Measurements from ENCODE around the gene GLIS2. TPM values are rescaled to one million over a fixed set of nuclear protein-coding genes. Genes with fewer than 3 reads are reported as not detected.

Gene GLIS2
- total RNA-seq, 1 experiment from 2014 or later, result 22.1 TPM

- Mint-ChIP-seq H3K9me3 (ENCODE audit: low read depth, unreplicated experiment) (no peaks in the 10 kb centered on the region), H3K27ac (ENCODE audit: unreplicated experiment) (no peak overlapping the region), H3K27me3 (ENCODE audit: unreplicated experiment) (no peaks in the 10 kb centered on the region), H3K4me1 (ENCODE audit: low read depth, unreplicated experiment) (peaks cover 8% of the 10 kb centered on the region), H3K36me3 (ENCODE audit: insufficient read depth, unreplicated experiment) (peaks cover 60% of the 10 kb centered on the region), H3K4me3 (ENCODE audit: low read depth, unreplicated experiment) (no peak overlapping the region)
- no TSS peak for BruUV-seq (replicated peaks)
- intact Hi-C loops (cut with micrococcal nuclease; ENCODE audit: unreplicated experiment), result no loop called here
- CTCF ChIA-PET, result no interaction called here
- no peak for DNase-seq
- no peak for TF ChIP-seq CTCF (IDR thresholded peaks at IDR 0.05; ENCODE audit: unreplicated experiment)
Measured at GRCh38 chr16:4387781-4388180, 71.9 kb downstream of the GLIS2 start.

- BruUV-seq (replicated peaks), result no TSS peak
- Mint-ChIP-seq H3K9me3 (ENCODE audit: low read depth, unreplicated experiment) (no peaks in the 10 kb centered on the region), H3K27ac (ENCODE audit: unreplicated experiment) (no peak overlapping the region), H3K36me3 (ENCODE audit: insufficient read depth, unreplicated experiment) (peaks cover 60% of the 10 kb centered on the region), H3K4me1 (ENCODE audit: low read depth, unreplicated experiment) (peaks cover 14% of the 10 kb centered on the region), H3K4me3 (ENCODE audit: low read depth, unreplicated experiment) (no peak overlapping the region), H3K27me3 (ENCODE audit: unreplicated experiment) (no peaks in the 10 kb centered on the region)
- no peak for DNase-seq
- no peak for TF ChIP-seq CTCF (IDR thresholded peaks at IDR 0.05; ENCODE audit: unreplicated experiment)
- CTCF ChIA-PET, result interaction anchor here (0.7 to 1.8 kb wide), 2 partner anchors 13 to 78 kb away, joined by 4 to 5 read pairs; no protein-coding TSS in a partner anchor
- intact Hi-C loops (cut with micrococcal nuclease; ENCODE audit: unreplicated experiment), result no loop called here
Measured at GRCh38 chr16:4388271-4389021, 72.6 kb downstream of the GLIS2 start.

Other genes starting within 250 kb of the GLIS2 start
- gene ADCY9, start 199.6 kb upstream of the GLIS2 start, total RNA-seq (2022), result 7.1 and 8.2 TPM in 2 replicates
- 0.12 TPM in 1 of 2 replicates, not detected in the other for gene SRL, start 74.0 kb upstream of the GLIS2 start, total RNA-seq (2022)
- gene TFAP4, start 43.0 kb upstream of the GLIS2 start, total RNA-seq (2022), result 31.4 and 31.9 TPM in 2 replicates
- 72.7 and 85.3 TPM in 2 replicates for gene PAM16, start 35.3 kb downstream of the GLIS2 start, total RNA-seq (2022)
- 18.1 and 22.4 TPM in 2 replicates for gene VASN, start 55.8 kb downstream of the GLIS2 start, total RNA-seq (2022)
- gene CORO7, start 100.5 kb downstream of the GLIS2 start, total RNA-seq (2022), result 49.7 and 51.0 TPM in 2 replicates
- gene DNAJA3, start 109.8 kb downstream of the GLIS2 start, total RNA-seq (2022), result 93.1 and 99.2 TPM in 2 replicates
- 101 and 118 TPM in 2 replicates for gene NMRAL1, start 158.6 kb downstream of the GLIS2 start, total RNA-seq (2022)
- gene HMOX2, start 160.3 kb downstream of the GLIS2 start, total RNA-seq (2022), result 79.2 and 103 TPM in 2 replicates
- 6.2 and 7.9 TPM in 2 replicates for gene CDIP1, start 222.7 kb downstream of the GLIS2 start, total RNA-seq (2022)
- not detected in 2 replicates for gene C16orf96, start 240.3 kb downstream of the GLIS2 start, total RNA-seq (2022)